ENCODE measurements around the gene KCNQ2.

DNA sequence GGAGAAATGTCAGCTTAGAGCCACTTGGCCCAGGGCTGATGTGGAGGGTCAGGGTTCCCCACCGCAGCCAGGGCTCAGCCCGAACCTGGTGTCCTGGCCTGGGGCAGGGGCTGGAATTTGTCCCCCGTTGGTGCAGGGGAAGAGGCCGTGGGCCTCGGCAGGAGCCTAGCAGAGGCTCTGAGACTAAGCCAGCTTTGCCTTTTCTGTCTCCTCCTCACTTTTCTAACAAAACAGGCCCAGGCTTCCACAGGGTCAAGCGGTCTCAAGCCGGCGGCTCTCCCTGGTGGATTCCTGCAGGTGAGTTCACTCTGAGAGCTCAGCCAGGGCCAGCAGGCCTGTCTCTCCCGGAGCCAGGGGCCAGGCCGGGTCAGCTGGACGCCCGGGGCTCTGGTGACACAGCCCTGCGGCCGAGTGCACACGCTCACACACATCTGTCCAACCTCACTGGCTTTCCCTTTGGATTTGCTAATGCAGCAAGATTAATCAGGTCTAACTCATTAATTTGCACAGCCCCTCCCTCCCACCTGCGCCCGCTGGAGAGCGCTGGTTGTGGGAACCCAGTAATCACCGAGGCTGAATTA, 108.4 kb downstream of the KCNQ2 start:
- no peak for TF ChIP-seq RAD21 (IDR thresholded peaks at IDR 0.05; ENCODE audit: low read depth)
- TF ChIP-seq YY1 (IDR thresholded peaks at IDR 0.05; ENCODE audit: low read depth), result no peak
- TF ChIP-seq CREB1 (IDR thresholded peaks at IDR 0.05; ENCODE audit: low read depth), result no peak
- TF ChIP-seq, protein P1, sequence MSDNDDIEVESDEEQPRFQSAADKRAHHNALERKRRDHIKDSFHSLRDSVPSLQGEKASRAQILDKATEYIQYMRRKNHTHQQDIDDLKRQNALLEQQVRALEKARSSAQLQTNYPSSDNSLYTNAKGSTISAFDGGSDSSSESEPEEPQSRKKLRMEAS (IDR thresholded peaks at IDR 0.05), result no peak
- no peak for TF ChIP-seq NFIC (IDR thresholded peaks at IDR 0.05)
